ENCODE results near the gene MEP1A.

- TF ChIP-seq CTCF (IDR thresholded peaks at IDR 0.05): no peak
- no peak for TF ChIP-seq POLR2AphosphoS5 (IDR thresholded peaks at IDR 0.05)
Measured at GRCh38 chr6:46850792-46851191, 57.6 kb downstream of the MEP1A start.

All from prostate gland (tissue), 2 donors.